ENCODE data around the gene C22orf23.

The C22orf23 gene

DNA sequence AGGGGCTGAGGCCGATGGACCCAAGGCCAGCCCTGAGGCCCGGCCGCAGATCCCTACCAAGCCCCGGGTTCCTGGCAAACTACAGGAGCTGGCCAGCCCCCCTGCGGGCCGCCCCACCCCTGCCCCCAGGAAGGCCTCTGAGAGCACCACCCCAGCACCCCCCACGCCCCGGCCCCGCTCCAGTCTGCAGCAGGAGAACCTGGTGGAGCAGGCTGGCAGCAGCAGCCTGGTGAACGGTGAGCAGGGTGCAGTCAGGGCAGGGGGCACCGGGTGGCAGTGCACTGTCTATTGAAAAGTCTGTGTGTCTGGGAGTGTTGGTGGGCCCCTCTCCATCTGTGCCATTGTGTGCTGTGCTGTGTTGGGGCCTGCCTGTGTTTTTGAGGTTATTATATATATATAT lies 31.2 kb downstream of the C22orf23 start:
- no peak for DNase-seq

DNA sequence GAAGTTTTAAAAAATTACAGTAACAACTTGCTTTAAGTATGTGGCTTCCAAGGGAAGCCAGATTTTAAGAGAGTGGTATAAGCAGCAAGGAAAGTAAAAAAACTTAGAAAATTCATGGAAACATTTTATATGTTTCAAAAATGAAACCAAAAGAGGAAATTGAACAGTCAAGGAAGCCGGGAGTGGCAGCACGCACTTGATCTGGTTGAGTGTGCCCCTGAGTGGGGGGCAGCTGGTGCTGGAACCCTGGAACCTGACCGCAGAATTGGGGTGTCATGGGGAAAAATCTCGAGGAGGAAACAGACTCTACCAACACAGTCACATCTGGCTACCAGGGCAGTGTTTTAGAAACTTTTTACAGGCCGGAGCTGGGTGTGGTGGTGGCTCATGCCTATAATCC lies 33.3 kb downstream of the C22orf23 start:
- no peak for DNase-seq

DNA sequence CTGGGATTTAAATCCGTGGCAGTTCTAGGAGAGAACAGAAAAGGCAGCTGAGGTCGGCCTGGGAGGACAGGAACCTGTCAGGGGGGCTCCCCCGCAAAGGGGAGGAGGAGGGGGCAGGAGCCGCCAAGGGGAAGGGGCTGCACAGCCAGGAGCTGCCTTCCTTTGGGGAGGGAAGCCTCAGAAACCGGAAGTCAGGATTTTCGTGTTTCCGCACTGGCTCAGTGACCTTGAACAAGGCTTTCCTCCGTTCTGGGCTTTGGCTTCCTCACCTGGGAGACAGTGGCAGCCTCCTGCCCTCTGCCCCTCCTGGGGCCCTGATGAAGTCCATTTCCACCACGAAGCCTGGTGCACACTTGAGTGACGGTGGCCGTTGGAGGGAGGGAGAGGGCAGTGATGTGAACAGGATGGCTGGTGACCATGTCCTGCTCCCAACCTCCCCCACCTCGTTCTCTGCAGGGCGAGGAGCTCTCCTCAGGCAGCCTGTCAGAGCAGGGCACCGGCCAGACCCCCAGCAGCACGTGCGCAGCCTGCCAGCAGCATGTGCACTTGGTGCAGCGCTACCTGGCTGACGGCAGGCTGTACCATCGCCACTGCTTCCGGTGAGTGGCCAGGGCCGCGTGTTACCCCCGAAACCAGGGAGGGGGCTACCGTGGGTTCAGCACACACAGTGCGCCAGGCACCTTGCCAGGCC lies 34.7 kb downstream of the C22orf23 start:
- no peak for DNase-seq

DNA sequence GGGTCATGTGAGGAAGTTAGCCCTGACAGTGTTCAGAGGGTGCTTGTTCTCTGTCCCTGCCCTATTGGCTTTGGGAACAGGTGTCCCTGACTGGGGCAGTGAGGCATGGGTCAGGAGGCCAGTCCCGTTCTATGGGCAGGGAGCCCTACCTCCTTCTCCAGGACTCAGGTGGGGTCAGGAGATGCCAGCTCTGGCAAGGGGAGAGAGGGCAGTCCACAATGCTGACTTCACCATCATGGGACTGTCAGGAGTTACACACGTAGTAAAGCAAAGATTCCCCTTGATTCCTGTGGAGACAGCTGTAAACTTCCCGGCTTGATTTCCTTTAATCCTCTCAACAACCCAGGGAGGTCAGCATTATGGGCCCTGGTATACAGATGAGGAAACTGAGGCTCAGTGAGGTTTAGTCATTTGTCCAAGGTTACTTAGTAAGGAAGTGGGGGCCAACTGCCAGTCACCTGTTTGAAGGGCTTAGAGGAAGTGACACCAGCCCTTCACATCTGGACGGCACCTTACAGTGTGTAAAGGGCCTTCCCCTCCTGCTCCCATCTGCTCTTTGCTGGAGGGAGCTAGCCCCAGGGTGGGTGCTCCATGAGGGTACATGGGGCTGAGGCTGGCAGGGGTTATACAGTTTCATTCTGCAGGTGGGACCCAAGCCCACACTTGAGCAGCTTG lies 35.4 kb downstream of the C22orf23 start:
- no peak for DNase-seq

DNA sequence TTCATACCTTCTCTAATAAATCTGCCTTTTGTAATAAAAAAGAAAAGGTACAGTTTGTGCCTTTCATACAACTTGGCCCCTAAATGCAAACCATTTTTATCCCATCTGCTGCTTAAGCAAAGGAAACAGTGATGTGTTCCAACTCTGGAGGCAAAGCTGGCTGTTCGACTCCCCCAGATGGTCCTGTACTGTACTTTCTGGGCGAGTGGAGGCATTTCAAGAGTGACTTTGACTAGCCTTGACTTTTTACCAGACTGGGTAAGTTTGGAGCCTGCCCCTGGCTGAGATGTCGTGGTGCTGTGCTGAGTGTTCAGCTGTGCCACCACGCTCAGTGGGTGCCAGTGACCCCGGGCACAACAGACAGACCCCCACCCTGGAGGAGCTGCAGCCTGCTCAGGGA lies 37.1 kb downstream of the C22orf23 start:
- DNase-seq, result no peak

DNA sequence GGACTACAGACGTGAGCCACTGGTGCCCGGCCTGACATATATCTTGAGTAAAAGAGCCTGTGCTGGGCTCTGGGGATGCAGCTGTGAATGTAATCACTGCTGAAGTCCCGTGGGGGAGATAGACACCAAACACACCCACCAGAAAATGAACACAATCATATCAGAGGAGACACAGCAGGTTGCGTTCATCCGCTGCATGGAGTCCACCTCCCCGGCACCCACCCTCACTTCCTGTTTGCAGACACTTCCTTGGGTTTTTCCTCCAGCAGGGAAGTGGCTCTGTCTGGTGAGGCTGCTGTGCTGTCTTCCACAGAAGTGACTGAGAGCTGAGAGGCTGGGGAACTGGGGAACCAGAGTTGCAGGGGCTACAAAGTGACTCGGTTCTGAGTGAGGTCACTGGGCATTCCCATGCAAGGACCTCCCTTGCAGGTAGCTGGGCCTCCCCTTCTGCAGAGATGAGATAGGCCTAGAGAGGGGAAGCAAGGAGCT lies 40.1 kb downstream of the C22orf23 start:
- DNase-seq, result no peak

DNA sequence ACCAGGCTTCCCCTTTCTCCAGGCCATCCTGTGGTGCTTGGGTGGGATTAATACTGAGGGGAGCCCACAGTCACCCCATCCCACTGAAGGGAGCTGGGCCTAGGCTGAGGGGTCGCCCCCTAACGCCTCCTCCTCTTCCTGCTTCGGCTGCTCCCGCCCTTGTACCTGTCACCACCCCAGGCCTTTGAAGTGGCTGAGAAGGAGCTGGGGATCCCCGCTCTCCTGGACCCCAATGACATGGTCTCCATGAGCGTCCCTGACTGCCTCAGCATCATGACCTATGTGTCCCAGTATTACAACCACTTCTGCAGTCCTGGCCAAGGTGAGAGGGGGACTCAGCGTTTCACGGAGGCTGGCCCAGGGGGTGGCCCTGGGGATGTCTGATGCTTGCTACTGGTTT lies 41.2 kb downstream of the C22orf23 start:
- no peak for DNase-seq

DNA sequence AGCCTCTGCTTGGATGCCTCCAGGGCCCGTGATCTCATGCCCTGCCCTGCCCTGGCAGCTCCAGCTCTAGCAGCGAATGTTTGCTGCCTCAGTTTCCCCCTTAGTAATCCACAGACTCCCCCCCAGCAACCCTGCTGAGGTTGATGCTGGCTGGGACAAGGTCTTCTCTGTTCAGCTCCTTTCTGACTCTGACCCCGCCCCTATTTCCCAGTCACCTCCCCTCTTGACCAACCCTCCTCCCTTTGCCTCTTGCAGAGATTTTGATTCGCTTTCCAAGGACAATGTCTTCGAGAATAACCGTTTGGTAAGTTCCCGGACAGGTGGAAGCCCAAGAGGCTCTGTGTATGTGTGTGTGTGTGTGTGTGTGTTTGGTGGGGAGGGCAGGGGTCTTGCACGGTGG lies 41.7 kb downstream of the C22orf23 start:
- no peak for DNase-seq

DNA sequence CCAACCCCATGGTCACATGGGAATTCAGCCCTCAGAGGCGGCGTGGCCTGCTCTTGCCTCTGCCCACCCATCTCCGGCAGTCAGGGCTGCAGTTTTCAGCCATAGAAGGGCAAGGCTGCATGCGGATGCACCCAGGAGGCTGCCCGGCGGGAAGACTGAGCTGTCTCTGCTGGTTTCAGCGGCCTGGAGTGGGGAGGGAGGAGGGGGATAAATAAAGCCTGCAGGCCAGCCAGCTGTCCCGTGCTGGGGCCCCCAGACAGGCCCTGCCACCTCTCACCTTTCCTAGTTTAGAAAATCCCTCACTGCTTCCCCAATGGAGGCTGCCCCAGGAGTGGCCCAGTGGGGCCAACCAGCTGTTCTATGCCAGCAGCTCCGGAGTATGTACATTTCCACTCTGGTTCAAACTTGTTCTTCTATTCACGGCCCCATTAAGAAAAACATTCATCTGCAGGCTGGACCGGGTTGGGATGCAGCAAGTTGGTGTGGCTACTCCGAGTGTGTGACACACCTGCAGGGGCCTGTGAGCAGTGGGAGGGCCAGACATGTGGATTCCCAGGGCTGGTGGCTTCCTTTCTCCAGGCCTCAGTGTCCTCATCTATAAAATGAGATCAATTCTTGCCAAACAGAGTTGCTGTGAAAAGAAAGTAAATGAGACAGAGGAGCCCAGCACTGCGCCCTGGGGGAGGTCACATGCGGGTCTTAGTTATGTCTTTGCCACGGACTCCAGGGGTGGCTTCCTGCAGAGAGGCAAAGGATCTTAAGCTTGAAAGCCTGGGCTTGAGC lies 42.3 kb downstream of the C22orf23 start:
- DNase-seq, result no peak

DNA sequence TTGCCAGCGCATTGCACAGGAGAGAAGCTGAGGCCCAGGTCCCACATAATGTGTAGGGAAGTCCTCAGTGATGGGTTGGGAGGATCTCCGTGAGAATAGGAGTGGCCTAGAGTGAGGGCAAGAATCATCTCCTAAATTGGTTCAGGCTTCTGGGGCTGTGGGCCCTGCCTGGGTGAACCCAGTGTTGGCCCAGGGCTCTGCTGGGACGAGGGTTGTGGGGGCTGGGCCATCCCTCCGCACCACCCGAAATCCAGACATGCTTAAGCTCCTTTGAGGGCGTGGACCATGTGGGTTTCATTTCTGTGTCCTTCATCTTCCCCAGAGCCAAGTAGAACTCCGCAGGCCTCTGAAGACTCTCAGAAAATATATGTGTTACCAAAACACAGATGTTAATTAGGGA lies 43.6 kb downstream of the C22orf23 start:
- DNase-seq, result no peak

DNA sequence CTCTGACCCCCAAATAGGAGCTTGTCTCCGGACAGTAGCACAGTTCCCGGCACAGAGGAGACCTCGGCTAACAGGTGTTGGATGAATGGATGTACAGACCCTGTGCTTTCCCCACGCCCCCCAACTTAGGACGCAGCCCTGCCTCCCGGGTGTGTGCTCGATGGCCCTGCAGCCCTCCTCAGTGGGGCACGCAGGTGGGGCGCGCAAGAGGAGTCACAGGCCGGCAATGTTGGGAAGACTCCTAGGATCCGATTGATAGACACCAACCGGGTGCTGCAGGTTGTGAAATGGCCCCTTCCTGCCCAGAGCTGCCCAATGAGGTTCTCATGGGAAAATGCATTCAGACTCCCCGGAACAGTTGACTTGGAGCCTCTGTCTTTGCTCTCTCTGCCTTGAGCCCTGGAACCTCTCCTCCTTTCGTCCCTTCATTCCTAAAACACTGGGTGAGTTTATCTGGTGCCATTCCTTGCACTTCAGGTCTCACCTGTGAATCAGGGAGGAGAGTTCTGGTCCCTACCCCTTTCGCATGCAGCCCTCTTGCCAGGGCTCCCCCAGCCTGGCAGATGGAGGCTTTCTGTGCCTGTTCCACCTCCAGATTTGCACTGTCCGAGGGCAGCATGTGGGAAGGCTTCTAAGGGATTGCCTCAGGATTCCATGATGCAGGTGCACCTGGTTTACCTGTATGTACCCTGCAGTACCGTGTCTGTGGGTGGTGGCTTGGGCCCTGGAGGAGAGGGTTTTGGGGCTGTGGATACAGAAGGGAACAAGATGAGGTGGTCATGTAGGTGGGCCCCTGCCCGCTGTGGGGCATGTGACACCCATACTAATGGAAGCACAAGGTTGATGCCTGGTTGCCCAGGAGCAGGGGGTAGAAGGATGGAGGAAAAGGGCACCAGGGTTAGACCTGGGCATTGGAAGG lies 46.1 kb downstream of the C22orf23 start:
- no peak for DNase-seq

DNA sequence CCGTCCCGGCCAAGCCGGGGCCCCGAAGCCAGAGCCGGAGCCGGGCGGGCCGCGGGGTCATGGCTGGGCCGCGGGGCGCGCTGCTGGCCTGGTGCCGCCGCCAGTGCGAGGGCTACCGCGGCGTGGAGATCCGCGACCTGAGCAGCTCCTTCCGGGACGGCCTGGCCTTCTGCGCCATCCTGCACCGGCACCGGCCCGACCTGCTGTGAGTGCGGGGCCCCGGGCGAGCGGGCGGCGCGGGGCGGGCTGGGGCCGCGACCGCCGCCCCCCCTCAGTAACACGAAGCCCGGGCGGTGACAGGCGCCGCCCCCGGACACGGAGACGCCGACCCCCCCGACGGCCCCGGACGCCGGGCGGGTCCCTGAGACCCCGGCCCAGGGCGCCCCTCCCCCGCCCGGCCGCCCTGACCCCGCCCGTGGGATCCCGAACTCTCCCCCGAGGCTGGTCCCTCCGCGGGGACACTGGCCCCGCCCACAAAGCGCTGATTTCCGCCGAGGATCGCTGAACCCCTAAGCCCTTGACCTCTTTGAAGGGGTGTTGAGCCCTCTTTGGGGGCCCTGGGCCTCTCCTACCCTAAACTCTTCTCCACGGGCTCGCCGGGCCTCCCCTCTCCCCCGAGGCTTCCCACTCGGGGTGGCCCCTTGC lies 46.9 kb downstream of the C22orf23 start:
- peak; percentile 43 for DNase-seq

DNA sequence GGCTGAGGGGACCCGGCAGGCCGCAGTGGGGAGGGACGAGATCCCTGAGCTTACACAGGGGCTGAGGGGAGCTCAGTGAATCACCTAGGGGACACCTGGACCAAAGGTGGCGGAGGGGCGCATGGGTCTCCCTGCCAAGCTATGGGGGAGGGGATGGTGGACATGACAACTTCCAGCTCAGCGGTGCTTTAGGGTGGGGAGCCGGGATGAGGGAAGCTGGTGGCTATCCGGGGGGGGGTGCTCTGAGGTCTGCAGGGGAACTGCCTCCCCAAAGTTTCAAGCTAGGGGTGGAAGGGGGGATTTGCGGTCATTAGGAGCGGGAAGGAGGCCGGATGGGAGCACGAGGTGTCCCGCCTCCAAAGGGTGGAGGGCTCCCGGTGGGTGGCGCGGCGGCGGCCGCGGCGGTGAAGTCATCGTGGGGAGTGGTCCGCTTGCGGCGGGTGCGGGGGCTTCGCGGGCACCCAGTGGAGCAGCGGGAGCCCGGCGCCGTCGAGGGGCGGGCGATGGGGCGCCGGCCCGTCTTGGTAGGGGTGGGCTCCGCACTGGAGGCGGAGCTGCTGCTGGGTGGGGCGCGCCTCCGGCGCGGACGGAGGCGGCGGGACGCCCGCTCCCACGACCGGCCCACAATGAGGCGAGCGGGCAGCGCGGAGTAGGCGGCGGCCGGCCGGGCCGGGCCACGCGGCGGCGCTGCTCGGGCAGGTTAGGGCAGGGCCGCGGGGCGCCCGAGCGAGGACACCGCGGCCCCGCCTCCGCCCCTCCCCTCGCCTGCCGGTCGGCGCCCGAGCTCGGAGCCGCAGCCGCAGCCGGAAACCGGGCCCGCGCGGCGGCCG lies 47.7 kb downstream of the C22orf23 start, which contains the start of gene MICALL1:
Gene MICALL1 (plus strand): TSS at position 764 of the 830 bp plus-strand sequence. CDS start 126 bp downstream, outside the sequence.
- peak; percentile 74 for DNase-seq

DNA sequence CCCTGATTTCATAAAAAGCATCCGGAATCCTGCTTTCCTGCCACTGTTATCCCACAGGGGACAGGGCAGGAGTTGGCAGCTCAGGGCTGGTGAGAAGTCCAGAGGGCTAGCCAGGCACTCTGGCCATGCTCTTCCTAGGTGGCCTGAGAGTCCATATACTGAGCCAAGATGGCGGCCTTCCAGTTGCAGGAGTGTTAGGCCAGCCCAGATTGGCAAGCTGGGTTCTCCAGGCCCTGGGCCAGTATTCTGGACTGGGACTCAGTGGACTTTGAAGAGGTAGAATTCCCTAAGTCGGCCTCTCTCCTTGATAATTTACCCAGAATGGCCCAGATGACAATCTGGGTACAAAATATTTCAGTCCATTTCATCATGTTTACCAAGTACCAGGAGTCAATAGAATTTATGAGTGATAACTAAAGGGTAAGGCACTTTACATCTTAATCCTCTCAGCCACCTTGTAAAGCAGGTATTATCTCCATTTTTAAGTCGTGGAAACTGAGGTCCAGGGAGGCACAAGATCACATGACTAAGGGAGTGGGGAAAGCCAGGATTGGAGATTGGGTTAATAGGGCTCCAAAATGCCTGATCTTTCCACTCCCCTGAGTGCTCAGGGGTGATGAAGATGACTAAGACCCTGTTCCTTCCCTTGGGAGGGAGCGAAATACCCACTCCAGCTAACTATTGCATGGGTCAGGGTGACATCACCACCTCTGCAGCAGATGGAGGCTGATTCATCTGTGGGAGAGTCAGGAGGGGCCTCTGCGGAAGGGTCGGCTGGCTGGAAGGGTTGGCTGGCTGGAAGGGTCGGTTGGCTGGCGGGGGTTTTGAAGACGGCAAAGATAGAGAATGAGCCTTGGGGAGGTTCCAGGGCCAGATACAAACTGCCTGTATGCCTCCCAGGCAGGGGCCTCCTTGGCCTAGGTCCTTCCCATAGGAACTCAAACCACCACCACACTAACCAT lies 48.5 kb downstream of the C22orf23 start:
- DNase-seq, result no peak

DNA sequence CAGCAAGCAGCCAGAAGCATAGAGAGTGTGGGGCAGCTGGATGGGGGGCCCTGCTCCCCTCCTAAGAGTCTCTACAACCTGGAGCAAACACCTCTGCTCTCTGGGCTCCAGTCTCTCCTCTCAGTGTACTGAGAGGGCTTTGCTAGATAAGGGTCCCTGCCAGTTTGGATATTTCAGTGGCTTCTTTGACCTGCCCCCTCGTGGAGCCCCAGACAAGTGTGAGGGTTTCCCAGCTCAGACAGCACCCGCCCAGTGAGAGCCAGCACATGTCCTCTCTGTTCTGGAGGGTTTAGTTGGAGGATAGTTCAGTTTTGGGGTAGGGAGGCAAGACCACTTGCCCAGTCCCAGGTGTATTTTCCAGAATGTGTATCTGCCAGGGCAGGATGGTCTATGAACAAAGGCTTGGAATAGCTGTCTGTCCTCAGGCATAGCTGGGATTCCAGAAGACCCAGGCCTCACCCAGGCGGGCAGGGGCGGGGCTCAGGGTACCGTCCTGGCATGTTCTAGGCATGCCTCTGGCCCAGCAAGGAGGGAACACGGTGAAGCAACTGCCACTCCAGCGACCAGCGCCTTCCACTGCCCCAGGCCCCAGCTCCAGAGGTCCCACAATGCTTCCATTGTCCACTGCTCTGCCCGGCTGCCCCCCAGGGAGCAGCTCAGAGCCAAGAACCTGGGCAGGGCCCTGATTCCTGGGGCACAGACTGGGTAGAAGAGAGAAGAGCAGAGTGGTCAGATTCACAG lies 54.8 kb downstream of the C22orf23 start:
- DNase-seq, result no peak

DNA sequence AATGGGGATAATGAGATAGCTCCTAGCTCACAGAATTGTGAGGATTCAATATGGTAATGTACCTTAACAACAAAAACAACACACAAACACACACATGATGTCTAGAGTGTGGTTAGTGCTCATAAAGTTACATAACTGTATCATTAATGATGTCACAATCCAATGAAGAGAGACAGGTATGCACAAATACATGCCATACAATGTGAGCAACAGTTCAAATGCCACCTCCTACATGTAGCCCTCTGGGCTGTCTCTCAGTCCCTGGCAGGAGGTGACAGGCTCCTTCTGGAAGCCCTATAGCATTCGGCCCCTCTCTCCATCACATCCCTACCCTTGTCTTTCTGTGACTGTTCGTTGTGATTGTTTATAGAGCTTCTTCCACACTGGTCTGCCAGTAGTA lies 55.6 kb downstream of the C22orf23 start:
- no peak for DNase-seq

DNA sequence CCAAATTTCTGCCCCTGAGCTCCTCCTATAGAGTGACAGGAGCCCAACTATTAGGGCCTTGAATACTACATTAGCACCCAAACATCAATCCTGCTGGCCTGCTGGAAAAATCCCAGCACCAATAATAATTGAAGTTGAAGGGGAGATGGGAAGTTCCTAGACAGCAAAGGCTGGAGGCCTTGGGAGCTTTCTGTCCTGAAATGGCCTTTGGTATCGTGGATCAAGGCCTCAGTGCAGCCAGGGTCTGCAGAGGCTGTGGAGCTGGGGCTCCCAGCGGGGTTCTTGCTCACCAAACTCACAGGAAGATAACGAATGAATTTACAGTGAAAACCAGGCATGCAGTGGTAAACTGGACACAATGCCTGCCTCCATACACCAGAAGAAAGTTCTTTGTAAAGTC lies 56.5 kb downstream of the C22orf23 start:
- DNase-seq, result no peak

DNA sequence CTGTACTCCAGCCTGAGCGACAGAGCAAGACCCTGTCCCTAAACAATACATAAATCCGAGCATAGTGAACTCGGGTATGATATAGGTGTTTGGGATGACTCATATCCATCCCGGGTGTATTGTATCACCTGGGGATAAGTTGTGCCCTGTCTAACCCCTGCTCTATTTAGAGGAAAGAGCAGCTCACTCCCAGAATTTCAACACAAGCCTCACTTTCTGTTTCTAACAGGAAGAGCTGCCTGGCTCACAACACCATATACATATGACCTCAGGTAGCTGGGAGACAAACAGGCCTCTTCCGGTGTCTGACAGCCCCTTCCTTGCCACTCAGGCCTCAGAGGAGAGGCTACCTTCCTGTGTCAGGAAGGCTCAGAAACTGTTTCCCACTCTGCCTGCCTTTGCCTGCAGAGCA lies 57.2 kb downstream of the C22orf23 start:
- peak; percentile 59 for DNase-seq
